CD4-positive, alpha-beta T cell treated with Interleukin-17A for 4 hours (primary cell): ENCODE results near the gene DPF3.

Experiments used
- DNase-seq: peaks from one replicate; pipeline ENCODE4 v3.0.0-alpha.2; 2020; ENCODE audit warnings: mixed read lengths

Gene DPF3

DNA sequence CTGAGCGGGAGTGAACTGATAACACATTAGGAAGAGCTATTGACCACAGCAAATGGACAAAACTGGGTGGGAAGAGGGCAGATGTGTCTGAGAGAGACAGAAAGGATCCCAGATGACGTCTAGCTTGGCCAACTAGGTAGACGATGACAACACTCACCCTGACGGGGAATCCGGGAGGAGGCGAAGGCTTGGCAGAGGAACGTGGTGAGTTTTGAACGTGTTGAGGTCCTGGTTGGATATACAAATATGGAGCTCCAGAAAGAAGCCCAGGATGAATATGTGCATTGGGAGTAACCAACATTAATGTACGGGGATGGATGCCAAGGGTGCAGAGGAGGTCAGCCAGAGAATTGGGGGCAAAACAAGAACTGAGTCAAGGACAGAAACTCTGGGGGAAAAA lies 60.7 kb downstream of the DPF3 start:
- DNase-seq = no peak

DNA sequence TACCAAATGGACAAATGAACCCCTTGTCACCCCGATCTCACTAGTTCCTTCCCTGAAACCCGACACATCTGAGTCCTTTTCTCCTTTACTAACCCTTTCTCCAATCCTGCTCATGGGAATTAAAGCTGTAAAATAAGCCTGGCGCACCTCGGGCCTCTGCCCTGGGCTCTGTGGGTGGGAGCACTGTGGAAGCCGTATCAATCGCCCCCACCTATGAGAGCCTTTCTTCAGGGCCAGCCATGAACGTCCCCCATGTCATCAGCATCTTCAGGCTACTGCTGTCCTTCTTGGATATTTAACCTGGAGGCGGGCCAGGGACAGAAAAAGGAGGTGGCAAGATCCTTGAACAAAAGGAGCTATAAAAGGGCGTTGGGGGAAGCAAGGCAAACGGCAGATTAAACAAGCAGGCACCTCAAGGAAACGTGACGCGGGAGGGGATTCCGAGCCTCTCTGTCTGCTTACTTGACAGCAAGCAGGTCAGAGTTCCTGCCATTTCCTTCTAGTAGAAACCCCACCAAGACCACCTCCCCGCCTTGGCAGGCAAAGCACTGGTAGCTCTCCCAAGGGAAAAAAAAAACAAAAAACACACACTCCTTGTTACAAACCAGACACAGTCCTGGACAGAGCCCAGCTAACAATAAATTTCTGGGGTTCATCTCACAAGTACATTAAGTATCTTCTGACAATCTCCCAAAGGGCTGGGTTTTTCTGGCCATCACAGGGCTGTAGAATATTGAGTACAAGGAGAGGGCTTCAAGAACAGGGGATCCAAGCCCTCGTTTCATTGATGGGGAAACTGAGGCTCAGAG lies 62.9 kb downstream of the DPF3 start:
- no peak for DNase-seq

DNA sequence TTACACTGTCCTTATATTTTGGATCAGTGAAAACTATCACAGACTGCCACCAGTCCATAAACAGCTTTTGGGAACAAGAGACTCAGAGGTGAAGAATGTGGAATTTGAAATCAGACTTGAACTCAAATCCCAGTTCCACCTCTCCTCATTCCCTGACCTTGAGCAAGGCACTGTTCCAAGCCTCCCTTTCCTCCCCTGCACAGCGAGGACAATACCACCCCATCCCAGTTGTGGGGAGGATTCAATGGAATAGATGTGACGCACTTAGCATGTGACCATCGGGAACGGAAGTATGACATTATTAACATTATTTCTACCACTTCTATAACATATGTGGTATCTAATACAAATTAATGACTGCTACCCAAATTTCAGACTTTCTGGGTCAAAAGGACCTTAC lies 63.5 kb downstream of the DPF3 start:
- no peak for DNase-seq

DNA sequence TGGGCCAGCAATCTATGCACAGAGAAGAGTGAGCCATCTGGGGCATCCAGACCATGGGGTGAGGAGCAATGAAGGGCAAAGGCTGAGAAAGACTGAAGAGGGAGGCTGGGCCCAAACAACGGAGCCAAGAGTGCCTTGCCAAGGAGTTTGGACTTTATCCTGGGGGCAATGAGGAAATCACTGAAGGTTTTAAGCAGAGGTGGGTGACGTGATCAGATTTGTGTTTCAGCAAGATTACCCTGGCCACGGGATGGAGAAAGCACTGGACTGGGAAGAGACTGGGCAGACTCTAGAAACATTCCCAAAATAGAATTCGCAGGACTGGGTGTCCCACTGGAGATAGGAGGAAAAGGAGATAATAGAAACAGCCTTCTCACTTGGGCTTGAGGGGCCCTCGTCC lies 65.3 kb downstream of the DPF3 start:
- no peak for DNase-seq

DNA sequence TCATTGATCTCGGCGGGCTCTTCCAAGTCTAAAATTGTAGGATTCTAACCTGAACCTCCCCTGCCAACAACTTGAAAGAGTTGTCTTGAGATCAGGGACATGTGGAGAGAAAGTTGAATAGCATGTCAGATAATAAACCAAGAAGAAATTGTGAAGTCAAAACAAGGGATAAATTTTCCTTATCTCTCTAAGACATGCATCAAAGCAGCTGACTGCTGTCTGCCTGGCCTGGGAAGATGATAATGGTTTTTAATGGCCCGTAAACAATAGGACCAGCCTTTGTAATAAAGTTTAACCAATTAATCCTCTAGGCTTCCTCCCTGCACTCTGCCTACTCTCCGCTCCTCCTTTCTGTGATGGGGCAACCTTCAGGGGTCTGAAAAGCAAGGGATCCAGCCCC lies 67.9 kb downstream of the DPF3 start:
- no peak for DNase-seq

DNA sequence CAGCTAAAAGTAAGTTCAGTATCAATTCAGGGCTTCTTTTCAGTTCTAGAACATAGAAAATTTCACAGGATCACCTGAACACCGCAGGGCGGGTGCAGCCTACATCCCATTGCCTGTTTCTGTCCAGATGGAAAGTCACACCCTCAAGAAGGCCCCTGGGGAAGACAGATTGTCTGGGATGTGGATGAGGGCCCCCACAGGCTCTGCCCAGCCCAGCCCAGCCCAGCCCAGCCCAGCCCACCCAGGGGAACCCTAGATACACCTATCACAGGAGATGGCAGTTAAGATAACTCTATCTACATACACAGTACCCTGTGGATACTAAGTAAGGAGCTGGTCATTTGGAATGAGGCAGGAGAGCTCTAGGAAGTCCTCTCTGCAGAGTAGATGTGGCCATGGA lies 68.4 kb downstream of the DPF3 start:
- DNase-seq = no peak

DNA sequence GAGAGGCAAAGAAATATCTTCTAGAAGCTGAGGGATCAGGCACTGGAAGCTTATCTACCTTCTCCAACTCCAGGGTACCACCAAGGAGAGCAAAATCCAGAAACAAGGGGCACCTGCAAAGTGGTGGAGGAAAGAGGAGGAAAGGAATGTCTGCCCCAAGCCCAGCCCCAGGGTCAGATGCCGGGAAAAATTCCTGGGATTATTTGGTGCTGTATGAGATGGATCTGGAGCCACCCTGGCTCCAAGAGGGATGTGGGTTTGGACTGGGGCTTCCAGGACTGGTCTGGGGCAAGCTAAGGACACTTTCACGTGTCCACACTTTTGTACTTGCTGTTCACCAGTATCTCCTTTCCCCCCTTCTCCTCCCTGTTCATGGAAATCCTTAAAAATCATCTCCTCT lies 69.8 kb downstream of the DPF3 start:
- no peak for DNase-seq

DNA sequence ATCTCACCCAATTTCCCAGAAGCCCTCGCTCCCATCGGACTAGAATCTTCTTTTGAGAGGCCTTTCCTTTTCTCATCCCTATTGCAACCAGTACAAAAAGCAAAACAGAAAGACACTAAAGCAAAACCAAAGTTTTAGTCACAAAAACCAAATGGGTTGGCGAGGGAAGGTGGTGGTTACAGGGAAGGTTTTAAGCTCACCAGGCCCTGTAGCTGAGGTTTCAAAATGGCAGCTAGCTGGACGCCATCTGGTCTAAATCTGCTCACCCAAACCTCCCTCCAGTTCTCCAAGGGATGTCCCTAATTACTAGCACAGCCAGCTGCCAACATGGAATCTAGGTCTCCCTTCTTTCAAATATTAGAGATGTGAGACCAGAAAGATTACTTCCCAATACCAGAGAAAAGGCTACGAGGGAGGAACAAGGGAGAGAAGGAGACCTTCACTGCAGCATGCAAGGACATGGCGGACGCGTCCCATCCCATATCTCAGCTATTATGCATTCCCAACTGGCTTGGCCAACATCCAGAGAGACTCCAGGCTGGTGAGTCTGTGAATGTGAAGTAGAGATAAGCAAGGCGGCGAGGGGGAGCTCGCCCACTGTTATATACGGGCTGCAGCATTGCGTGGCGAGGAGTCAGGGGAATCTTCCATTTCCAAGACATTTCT lies 70.8 kb downstream of the DPF3 start:
- DNase-seq = no peak

DNA sequence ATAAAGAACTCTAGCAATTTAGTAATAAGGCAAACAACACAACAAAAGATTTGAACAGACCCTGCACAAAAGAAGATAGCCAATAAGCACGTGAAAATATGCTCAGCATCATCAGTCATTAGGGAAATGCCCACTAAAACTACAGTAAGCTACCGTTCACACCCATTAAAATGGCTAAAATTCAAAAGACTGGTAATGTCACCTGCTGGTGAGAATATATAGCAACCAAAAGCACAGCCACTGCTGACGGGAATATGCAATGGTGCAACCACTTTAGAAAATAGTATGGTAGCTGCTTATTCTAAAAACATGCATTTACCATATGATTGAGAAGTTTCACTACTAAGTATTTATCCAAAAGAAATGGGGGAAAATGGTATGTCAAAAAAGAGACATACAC lies 74.9 kb downstream of the DPF3 start:
- DNase-seq = no peak

DNA sequence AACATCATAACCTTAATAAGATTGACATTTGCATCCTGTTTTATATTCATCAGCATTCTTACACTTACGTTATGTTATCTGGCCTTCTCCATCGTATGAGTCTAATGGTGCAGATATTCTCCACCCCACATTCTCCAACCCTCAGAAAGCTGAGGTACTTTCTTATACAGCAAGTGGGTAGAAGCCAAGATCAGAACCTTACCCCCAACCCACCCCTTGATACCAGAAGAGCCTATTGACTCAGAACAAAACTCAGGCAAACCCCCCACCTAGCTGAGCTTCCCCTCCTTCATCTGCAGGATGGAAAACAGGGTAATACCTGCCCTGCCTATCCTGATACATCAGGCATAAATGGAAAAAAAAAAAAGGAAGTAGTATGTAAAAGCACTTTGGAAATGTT lies 77.6 kb downstream of the DPF3 start:
- DNase-seq = no peak

DNA sequence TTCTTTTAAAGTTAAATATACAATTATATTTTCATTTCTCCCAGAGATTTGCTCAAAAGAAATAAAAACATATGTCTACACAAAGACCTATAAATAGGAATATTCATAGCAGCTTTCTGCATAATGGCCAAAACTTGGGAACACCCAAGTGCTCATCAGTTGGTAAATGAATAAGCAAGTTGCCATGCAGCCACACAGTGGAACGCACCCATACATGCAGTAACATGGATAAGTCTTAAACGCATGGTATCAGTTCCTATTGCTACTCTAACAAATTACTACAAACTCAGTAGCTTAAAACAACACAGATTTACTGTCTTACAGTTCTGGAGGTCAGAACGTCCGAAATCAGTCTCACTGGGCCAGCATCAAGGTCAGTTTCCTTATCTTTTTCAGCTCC lies 78.5 kb downstream of the DPF3 start:
- DNase-seq = no peak

DNA sequence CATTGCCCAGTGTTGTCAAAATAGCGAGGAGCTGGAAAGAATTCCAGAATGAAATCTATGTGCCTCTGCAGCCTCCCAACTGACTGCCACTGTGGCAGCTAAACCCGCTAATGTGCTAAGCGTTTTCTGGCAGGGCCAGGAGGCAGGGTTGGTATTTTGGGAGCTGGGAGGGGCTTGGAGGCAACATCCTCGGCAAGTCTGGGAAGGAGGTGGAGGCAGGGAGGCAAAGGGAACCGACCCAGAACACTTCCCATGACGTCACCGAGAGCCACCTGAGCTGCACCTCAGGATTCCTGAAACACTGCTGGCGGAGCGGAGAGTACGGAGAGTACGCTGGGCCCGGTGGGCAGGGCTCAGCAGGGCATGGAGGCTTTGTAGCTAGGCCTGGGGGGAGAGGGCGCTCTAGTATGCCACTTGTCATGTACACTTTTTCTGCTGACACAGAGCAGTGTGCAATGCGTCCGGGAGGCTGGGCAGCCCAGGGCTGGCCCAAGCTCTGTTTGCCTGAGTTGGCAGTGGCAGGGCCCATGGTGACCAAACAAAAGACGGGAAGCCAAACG lies 81.5 kb downstream of the DPF3 start:
- no peak for DNase-seq

DNA sequence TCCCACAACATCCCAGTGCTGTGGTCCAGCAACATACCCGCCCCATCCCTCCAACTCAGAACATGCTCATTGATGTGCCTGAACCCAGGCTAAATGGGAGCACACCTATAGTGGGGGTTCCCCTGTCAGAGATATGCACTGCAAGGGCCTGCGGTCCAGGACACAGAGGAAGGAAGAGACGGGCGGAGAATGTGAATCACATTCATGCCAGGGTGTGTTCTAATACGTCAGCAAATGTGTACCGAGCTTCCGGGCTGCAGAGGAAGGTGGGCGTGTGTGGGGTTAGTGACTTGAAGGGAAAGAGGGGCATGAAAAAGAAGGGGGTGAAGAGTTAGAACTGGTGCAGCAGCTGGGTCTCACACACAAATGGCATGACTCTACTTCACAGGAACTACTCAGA lies 83.7 kb downstream of the DPF3 start:
- peak; percentile 27 for DNase-seq

DNA sequence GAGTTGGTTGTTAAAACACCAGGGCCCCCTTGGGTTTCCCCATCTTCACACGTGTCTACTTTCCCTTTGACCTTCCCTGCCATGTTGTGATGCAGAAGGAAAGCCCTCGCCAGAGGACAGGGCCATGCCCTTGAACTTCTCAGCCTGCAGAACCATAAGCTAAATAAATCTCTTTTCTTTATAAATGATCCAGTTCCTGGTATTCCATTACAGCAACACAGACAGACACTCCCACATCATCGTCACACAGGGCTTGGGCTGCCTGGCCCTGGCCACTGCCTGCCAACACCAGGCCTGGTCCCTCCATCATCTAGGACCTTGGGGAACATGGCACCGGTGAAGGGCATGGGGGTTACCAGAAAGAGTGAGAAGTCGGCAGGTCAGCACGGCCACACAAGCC lies 84.8 kb downstream of the DPF3 start:
- DNase-seq = no peak

DNA sequence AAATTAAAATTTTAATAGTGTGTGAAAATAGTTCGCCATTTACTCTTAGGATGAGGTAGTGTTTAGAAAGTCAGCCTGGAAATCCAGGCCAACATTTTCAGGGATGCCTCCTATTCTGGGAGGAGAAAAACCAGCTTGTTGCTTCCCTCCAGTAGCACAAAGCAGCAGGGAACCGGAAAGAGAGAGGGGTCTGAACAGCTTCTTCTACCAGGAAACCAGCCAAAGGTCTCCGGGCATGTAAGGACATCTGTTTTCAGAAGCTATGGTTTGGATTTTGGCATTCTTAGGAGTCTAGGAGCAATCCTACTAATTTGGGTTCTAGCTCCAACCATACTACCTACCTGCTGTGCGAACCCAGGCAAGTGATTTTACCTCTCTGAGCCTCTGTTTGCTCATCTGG lies 85.3 kb downstream of the DPF3 start:
- DNase-seq = no peak

DNA sequence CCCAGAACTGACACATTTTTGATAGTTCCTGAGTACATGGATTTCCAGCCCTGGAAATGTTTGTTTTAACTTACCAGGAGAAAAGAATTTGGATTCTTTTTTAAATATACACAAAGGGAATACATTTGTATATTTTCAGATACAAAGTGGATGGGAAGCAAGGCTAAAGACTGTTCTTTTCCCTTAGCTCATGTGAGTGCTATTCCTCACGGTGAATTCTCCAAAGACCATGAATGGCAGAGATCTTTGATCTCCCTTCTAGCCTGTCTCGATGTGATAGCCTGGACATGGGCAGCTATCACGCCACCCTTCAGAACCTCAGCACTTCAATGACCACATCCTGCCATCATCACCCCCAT lies 91.3 kb downstream of the DPF3 start:
- no peak for DNase-seq

DNA sequence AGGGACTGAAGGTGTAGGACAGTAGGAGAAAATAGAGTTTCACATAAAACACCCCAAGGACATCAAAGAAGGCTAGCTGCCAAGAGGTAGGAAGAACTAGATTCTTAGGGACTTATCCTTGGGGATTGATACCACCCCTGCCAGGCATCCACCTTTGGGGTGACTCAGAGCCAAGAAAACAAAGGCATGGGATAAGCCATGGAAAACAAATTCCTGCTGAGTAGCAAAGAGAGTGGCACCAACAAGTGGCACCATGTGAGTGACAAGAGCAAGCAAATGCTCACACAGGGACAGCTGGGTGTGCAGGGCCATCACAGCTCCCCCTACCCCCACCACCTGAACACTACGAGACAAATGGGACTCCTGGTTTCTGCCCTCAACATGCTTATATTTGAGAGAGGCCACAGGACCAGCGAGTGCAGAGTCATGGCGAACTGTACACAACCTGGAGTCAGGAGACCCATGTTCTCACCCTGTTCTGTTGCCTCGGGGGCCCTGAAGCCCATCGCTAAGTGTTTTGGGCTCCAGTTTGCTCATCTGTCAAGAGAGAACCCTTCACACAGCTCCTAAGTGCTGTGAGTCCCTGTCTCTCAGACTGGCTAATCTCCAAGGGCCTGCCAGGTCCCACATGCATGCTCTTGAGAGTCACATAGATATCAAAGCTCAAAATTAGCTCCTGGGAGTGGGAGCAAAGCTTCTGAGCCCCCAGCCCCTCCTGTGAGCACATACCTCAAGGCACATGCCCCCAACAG lies 91.9 kb downstream of the DPF3 start:
- no peak for DNase-seq

DNA sequence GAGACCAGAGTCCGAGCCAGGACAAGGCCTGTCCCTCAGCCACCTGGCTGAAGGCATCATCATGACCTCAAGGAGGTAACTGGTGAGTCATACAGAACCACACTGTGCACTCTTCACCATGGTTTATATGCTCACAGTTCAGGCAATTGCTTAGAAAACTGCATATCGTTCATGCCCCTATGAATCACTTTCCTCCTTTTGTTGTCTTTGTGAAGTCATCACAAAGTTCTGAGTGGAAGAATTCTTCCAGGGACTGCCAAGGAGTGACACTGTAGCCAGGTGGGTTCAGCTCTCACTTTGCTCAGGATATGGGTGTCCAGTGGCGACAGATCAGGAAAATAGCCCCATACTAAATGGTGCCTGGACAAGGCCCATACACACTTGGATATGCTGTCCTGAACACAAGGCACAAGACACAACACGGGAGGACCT lies 92.5 kb downstream of the DPF3 start:
- no peak for DNase-seq

DNA sequence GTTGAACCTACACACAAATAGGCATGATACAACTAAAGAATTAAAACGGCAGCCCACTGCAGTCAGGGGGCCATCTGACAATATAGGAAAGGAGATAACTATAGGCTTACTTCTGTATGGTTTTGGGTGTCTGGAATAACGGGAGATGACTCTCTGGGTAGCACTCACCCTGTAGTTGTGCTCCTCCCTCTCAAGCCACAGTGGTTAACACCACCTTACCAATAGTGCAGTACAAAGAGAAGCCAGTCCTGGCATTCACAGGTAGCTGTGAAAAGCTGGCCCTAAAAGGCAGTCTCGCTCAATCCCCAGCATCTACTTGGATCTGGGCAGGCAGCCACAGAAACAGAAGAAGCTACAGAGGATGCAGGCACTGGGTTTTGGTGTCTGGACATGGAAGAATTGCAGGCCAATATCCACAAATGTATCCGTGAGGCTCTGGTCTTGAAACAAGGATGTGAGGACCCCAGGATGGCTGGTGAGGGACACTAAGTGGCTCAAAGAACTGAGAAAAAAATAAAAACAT lies 93.0 kb downstream of the DPF3 start:
- DNase-seq = no peak

DNA sequence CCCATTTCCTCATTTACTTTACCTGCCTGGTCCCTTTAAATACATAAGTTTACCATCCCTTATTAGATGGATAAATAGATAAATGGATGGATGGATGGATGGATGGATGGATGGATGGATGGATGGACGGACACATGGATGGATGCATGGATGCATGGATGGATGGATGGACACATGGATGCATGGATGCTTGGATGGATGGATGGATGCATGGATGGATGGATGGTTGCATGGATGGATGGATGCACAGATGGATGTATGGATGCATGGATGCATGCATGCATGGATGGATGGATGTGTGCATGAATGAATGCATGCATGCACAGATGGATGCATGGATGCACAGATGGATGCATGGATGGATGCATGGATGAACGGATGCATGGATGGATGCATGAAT lies 93.6 kb downstream of the DPF3 start:
- no peak for DNase-seq

DNA sequence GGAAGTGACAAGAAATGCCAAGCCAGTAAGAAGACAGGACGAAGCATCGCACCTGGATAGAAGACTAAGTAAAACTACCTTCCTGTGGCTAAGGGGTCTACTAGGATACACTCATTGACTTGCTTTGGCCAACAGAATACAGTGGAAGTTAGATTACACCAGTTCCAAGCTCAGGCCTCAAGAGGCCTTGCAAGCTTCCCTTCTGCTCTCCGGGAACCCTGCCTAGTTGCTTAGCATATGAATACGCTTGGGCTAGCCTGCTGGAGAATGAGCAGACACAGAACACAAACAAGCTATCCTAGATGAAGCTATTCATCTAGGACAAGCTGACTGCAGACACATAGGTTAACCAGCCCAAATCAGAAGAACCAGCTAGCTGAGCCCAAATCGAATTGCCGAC lies 97.0 kb downstream of the DPF3 start:
- no peak for DNase-seq

DNA sequence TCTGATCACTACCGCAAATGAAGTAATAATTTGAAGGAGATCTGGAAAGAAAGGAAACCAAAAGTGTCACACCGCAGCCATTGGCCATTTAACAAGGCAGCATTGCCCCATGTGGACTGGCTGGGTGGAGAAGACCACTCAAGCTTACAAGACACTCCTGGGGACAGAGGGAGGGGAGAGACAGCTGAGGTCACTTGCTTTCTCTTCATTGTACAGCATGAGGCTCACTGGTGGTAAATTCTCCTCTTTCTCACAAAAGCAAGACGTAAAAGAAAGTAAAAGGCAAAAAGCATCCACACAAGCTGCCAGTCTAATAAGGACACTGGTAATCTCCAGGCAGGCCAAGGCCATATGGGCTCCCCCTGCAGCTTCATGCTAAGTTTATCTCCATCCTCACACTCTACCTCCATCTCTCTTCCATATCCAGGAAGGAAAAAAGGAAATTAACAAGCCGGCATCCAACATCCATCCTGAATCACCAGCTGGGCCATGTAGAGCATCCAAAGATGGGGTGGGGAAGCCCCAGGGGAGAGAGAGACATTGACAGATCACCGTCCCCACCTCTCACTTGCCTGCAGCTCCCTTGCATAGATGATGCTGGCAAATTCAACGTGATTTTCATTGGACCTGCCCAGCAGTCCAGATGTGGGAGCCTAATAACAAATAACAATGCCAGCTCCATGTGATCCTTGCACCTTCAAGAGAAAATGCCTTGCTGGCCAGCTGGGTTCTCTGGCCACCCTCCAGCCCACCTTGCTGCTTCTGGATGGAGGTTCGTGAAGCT lies 100.6 kb downstream of the DPF3 start:
- DNase-seq = no peak
